KOPT-K1 (cell line): ENCODE results near the gene NEDD4L.
"Not testable (repeated sequence)": the region's sequence is repeated elsewhere in the genome, so short reads cannot be mapped to it uniquely, and the experiment has no call there.

ENCODE experiments used
- H3K27ac ChIP-seq: fragments of 200-600 bp; sonication (generic); 2 replicates; pipeline ENCODE4 v1.5.1; 2016; ENCODE audit warnings: antibody characterized with exemption, mild to moderate bottlenecking, low read depth, low read length; ENCODE audit not compliant: poor library complexity, severe bottlenecking
- H3K36me3 ChIP-seq: fragments of 200-600 bp; sonication (generic); 2 replicates; pipeline ENCODE4 v1.5.1; 2017; ENCODE audit warnings: antibody characterized with exemption, mild to moderate bottlenecking, low read length, moderate library complexity; ENCODE audit not compliant: insufficient read depth
- H3K9me3 ChIP-seq: fragments of 200-600 bp; sonication (generic); 2 replicates; pipeline ENCODE4 v1.5.1; 2017; ENCODE audit warnings: antibody characterized with exemption, low read length, mild to moderate bottlenecking; ENCODE audit not compliant: insufficient read depth, poor library complexity, severe bottlenecking

Gene NEDD4L

GRCh38 chr18:58363767-58364540 is 319.9 kb downstream of the NEDD4L start:
- no peaks in the 10 kb centered on the region for H3K9me3 ChIP-seq
- H3K27ac ChIP-seq, result no peak overlapping the region
- H3K36me3 ChIP-seq, result no peaks in the 10 kb centered on the region

- Histone ChIP-seq H3K27ac (no peak overlapping the region), H3K36me3 (no peaks in the 10 kb centered on the region)
Observed at GRCh38 chr18:58364876-58365528, 321.0 kb downstream of the NEDD4L start.

GRCh38 chr18:58367425-58368140 is 323.6 kb downstream of the NEDD4L start:
- Histone ChIP-seq H3K27ac (no peak overlapping the region), H3K9me3 (no peaks in the 10 kb centered on the region), H3K36me3 (no peaks in the 10 kb centered on the region)

More at GRCh38 chr18:58364876-58365528, 321.0 kb downstream of the NEDD4L start:
- H3K9me3 ChIP-seq, result no peaks in the 10 kb centered on the region

GRCh38 chr18:58369616-58370015 is 325.6 kb downstream of the NEDD4L start:
- Histone ChIP-seq H3K27ac (no peak overlapping the region), H3K36me3 (no peaks in the 10 kb centered on the region), H3K9me3 (no peaks in the 10 kb centered on the region)

GRCh38 chr18:58370038-58370580 is 326.1 kb downstream of the NEDD4L start:
- Histone ChIP-seq H3K9me3 (no peaks in the 10 kb centered on the region), H3K27ac (no peak overlapping the region), H3K36me3 (no peaks in the 10 kb centered on the region)

GRCh38 chr18:58370612-58371011 is 326.6 kb downstream of the NEDD4L start:
- Histone ChIP-seq H3K9me3 (no peaks in the 10 kb centered on the region), H3K36me3 (no peaks in the 10 kb centered on the region), H3K27ac (no peak overlapping the region)

GRCh38 chr18:58373481-58373880 is 329.5 kb downstream of the NEDD4L start:
- H3K36me3 ChIP-seq, result no peaks in the 10 kb centered on the region
- H3K27ac ChIP-seq, result no peak overlapping the region
- no peaks in the 10 kb centered on the region for H3K9me3 ChIP-seq

GRCh38 chr18:58375051-58375450 is 331.0 kb downstream of the NEDD4L start:
- Histone ChIP-seq H3K27ac (no peak overlapping the region), H3K9me3 (no peaks in the 10 kb centered on the region), H3K36me3 (no peaks in the 10 kb centered on the region)

GRCh38 chr18:58378411-58379379 is 334.7 kb downstream of the NEDD4L start:
- H3K36me3 ChIP-seq, result no peaks in the 10 kb centered on the region
- H3K9me3 ChIP-seq, result no peaks in the 10 kb centered on the region
- H3K27ac ChIP-seq, result no peak overlapping the region

GRCh38 chr18:58379443-58379842 is 335.4 kb downstream of the NEDD4L start:
- Histone ChIP-seq H3K36me3 (no peaks in the 10 kb centered on the region), H3K9me3 (no peaks in the 10 kb centered on the region), H3K27ac (no peak overlapping the region)

GRCh38 chr18:58380113-58380512 is 336.1 kb downstream of the NEDD4L start:
- not testable (repeated sequence) for H3K9me3 ChIP-seq, H3K27ac ChIP-seq, H3K36me3 ChIP-seq

- no peaks in the 10 kb centered on the region for H3K36me3 ChIP-seq
- H3K27ac ChIP-seq, result no peak overlapping the region
- H3K9me3 ChIP-seq, result no peaks in the 10 kb centered on the region
Observed at GRCh38 chr18:58381676-58382411, 337.8 kb downstream of the NEDD4L start.

GRCh38 chr18:58382446-58382845 is 338.4 kb downstream of the NEDD4L start:
- no peaks in the 10 kb centered on the region for H3K36me3 ChIP-seq
- H3K27ac ChIP-seq, result no peak overlapping the region
- no peaks in the 10 kb centered on the region for H3K9me3 ChIP-seq

GRCh38 chr18:58385472-58385871 is 341.4 kb downstream of the NEDD4L start:
- H3K36me3 ChIP-seq, result no peaks in the 10 kb centered on the region
- H3K9me3 ChIP-seq, result no peaks in the 10 kb centered on the region
- no peak overlapping the region for H3K27ac ChIP-seq
